ENCODE results near the gene GAGE10. TPM values are rescaled to one million over a fixed set of nuclear protein-coding genes. Genes with fewer than 3 reads are reported as not detected.
"Not testable (repeated sequence)": the region's sequence is repeated elsewhere in the genome, so short reads cannot be mapped to it uniquely, and the experiment has no call there.

Gene GAGE10
- total RNA-seq, 1 experiment from 2014 or later: not detected

- DNase-seq (ENCODE audit: low read depth): not testable (repeated sequence)
These were observed 18.8 kb downstream of the GAGE10 start for GRCh38 chrX:49322266-49322665.

- DNase-seq (ENCODE audit: low read depth): not testable (repeated sequence)
These were observed 20.3 kb downstream of the GAGE10 start for GRCh38 chrX:49323735-49324134.

GRCh38 chrX:49330421-49330820, 27.0 kb downstream of the GAGE10 start:
- not testable (repeated sequence) for DNase-seq (ENCODE audit: low read depth)

GRCh38 chrX:49331282-49331681, 27.8 kb downstream of the GAGE10 start, which contains the start of gene GAGE13:
Gene GAGE13, plus strand, starts transcription at chrX:49331582. Its CDS starts 1,156 bp downstream, at chrX:49332738.
- not testable (repeated sequence) for DNase-seq (ENCODE audit: low read depth)

- not testable (repeated sequence) for DNase-seq (ENCODE audit: low read depth)
These were observed 28.4 kb downstream of the GAGE10 start for GRCh38 chrX:49331841-49332240.

- not testable (repeated sequence) for DNase-seq (ENCODE audit: low read depth)
These were observed 38.0 kb downstream of the GAGE10 start for GRCh38 chrX:49341449-49341848.

- not testable (repeated sequence) for DNase-seq (ENCODE audit: low read depth)
These were observed 41.2 kb downstream of the GAGE10 start for GRCh38 chrX:49344496-49345175.

GRCh38 chrX:49345402-49345801, 42.0 kb downstream of the GAGE10 start:
- DNase-seq (ENCODE audit: low read depth): not testable (repeated sequence)

- not testable (repeated sequence) for DNase-seq (ENCODE audit: low read depth)
These were observed 42.7 kb downstream of the GAGE10 start for GRCh38 chrX:49346150-49346549.

Other genes starting within 250 kb of the GAGE10 start
- not detected in 2 replicates for gene CCDC120, start 244.6 kb upstream of the GAGE10 start, total RNA-seq (2014; rRNA removed)
- 17.5 and 18.5 TPM in 2 replicates for gene PRAF2, start 229.6 kb upstream of the GAGE10 start, total RNA-seq (2014; rRNA removed)
- gene WDR45, start 223.8 kb upstream of the GAGE10 start, total RNA-seq (2014; rRNA removed): 44.9 and 52.1 TPM in 2 replicates
- gene GPKOW, start 179.9 kb upstream of the GAGE10 start, total RNA-seq (2014; rRNA removed): 25.4 and 26.2 TPM in 2 replicates
- gene MAGIX, start 140.9 kb upstream of the GAGE10 start, total RNA-seq (2014; rRNA removed): 3.8 and 4.0 TPM in 2 replicates
- 61.6 and 83.5 TPM in 2 replicates for gene PLP2, start 131.7 kb upstream of the GAGE10 start, total RNA-seq (2014; rRNA removed)
- 8.1 and 8.5 TPM in 2 replicates for gene PRICKLE3, start 117.3 kb upstream of the GAGE10 start, total RNA-seq (2014; rRNA removed)
- gene SYP, start 103.5 kb upstream of the GAGE10 start, total RNA-seq (2014; rRNA removed): 1.4 and 2.0 TPM in 2 replicates
- not detected in 2 replicates for gene CACNA1F, start 70.3 kb upstream of the GAGE10 start, total RNA-seq (2014; rRNA removed)
- 11.2 and 11.8 TPM in 2 replicates for gene CCDC22, start 68.2 kb upstream of the GAGE10 start, total RNA-seq (2014; rRNA removed)
- 0.13 TPM in 1 of 2 replicates, not detected in the other for gene FOXP3, start 38.9 kb upstream of the GAGE10 start, total RNA-seq (2014; rRNA removed)
- 6.1 and 6.9 TPM in 2 replicates for gene PPP1R3F, start 33.9 kb upstream of the GAGE10 start, total RNA-seq (2014; rRNA removed)
- gene GAGE12J, start 18.4 kb downstream of the GAGE10 start, total RNA-seq (2014; rRNA removed): not detected in 2 replicates
- gene GAGE13, start 27.9 kb downstream of the GAGE10 start, total RNA-seq (2014; rRNA removed): not detected in 2 replicates
- not detected in 2 replicates for gene GAGE12C, start 228.5 kb downstream of the GAGE10 start, total RNA-seq (2014; rRNA removed)
- gene GAGE12D, start 238.1 kb downstream of the GAGE10 start, total RNA-seq (2014; rRNA removed): not detected in 2 replicates
- not detected in 2 replicates for gene GAGE12E, start 247.6 kb downstream of the GAGE10 start, total RNA-seq (2014; rRNA removed)

Measured in LHCN-M2 (cell line).